NCI-H146 (cell line): Measurements from ENCODE around the gene UNC79.
"Not testable (repeated sequence)": the region's sequence is repeated elsewhere in the genome, so short reads cannot be mapped to it uniquely, and the experiment has no call there.

ENCODE experiments used
- DNase-seq: peaks from one replicate; lab custom pipeline; 2025; lab: John Stamatoyannopoulos, UW

Gene UNC79

DNA sequence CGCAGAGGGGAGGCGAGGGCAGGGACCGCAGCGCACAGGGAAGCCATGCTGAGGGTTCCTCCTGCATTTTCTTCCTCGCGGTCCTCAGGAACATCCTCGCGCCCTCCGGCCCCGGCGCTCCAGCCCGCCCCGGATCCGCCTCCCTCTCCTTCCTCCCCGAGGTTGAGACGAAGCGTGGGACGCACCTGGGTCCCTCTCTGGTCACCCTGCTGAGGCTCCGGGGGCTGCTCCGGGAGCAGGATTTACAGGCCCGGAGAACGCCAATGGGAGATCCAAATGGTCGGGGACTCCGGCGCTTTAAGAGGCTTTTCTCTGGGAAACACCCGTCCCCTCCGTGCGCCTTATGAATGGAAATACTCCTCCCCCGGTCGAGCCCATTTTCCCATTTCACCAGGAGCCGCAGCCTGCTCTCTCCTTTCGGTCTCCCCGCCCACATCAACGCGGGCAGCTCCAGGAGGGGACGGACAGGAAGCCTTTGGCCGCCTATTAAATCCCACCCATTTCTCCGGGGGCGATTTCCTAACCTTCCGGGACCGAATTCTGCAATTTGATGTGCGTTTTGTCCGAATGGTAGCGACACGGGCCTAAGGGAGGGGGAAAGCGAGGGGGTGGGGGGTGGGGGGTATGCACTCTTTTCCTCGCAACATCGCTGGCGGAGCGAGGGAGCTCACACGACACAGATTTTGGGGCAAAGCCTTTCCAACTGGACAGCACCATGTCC, at the start of gene UNC79:
TSS of gene UNC79 (plus strand) at position 625 of the 721 bp plus-strand sequence. CDS start at position 716, 91 bp downstream.
- peak; percentile 87 for DNase-seq

DNA sequence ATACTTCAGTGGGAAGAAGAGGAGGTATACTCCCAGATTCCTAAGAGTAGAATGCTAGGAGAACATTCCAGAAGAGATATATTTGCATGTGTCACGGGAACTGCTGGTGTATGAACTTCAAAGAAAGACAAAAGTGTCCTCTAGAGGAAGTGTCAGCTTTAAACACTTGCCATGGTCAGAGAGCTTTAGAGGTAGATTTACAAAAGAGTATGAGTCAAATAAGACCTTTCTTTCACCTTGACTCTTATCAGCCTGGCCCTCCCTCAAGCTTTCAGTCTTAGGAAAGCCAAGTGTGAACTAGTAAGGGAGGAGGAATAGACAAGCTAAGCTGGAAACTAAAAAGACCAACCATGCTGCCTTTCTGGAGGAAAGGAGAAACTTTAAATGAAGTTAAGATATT, 49.1 kb upstream of the UNC79 start:
- no peak for DNase-seq

DNA sequence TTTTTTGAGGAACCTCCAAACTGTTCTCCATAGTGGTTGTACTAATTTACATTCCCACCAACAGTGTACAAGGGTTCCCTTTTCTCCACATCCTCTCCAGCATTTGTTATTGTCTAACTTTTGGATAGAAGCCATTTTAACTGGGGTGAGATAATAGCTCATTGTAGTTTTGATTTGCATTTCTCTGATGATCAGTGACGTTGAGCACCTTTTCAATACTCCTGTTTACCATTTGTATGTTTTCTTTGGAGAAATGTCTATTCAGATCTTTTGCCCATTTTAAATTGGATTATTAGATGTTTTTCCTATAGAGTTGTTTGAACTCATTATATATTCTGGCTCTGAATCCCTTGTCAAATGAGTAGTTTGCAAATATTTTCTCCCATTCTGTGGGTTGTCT, 46.5 kb upstream of the UNC79 start:
- DNase-seq, result not testable (repeated sequence)

DNA sequence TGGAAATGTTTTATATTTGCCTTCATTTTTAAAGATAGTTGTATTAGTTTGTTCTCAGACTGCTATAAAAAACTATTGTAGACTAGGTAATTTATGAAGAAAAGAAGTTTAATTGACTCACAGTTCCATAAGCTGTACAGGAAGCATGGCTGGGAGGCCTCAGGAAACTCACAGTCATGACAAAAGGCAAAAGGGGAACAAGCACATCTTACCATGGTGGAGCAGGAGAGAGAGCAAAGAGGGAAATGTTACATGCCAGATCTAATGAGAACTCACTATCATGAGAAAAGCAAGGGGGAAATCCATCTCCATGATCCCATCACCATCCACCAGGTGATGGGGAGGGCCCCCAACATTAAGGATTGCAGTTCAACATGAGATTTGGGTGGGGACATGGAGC, 35.5 kb upstream of the UNC79 start:
- no peak for DNase-seq

DNA sequence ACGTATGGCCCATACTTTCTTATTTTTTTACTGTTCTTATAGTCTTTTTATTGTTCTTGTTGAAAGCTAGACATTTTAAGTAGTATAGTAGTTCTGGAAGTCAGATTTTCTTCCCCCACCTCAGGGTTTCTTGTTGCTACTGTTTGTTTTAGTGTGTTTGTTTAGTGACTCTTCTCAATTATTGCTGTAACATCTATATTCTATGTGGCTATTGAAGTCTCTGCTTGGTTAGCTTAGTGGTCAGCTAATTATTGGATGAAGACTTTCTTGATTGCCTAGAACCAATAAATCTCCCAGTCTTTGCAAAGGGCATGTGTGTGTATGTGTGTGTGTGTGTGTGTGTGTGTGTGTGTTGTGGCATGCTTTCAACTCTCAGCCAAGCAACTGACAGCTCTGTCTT, 34.3 kb upstream of the UNC79 start:
- no peak for DNase-seq

DNA sequence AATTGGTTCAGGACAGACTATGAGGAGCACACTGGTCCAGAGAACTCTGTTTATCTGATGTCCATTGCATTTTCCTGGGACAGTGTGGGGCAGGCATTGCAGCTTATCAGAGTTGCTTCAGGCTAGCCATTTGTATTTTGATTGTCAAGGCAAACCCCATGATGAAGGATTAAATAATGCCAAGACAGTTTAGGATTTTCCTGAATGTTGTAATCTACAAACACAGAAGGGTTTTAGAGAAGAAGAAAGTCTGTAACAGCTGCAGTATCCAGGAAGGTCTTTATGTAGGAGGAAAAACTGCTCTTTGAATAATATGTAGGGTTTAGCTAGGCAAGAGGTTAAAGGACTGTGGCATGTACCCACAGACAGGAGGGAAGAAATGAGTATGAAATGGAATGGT, 32.2 kb upstream of the UNC79 start:
- no peak for DNase-seq

DNA sequence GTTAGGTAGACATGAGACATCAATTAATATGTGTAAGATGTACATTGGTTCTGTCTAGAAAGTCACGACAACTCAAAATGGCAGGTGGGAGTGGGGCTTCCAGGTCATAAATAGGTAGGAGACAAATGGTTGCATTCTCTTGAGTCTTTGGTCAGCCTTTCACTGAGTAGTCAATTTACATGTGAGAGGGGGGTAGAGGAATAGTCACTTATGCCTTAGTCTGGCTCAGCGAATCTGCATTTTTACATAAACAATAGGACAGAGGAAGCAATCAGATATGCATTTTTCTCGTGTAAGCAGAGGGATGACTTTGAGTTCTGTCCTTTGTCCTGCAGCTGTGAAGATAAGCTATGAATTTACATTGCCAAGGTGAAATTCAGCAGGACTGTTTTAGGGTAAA, 27.8 kb upstream of the UNC79 start:
- DNase-seq, result no peak

DNA sequence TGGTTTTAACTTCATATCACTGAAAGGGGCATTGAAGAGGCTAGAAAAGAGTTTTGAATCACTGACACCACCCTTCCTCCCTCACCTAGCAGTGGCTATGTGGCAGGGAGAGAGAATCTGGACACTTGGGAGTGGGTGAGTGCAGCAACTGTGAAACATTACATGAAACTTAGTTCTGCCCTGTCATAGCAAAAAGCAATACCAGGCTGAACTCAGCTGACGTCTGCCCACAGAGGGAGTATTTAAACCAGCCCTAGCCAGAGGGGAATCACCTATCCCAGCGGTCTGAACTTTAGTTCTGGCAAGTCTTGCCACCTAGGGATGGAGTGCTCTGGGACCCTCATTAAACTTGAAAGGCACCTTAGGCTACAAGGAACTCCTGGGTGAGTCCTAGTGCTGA, 20.7 kb upstream of the UNC79 start:
- no peak for DNase-seq

DNA sequence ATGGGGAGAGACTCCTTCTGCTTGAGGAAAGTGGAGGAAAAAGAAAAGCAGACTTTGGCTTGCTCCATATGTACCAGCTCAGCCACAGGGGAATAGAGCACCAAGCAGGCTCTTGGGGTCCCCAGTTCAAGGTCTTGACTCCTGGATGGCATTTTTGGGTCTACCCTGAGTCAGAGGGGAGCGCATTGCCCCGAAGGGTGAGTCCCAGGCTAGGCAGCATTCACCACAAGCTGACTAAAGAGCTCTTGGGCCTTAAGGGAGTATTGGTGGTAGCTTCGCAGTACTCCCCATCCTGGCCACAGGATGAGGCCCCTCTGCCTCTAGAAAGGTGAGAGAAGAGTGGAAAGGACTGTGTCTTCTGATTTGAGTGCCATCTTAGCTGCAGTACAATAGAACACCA, 19.8 kb upstream of the UNC79 start:
- DNase-seq, result no peak

DNA sequence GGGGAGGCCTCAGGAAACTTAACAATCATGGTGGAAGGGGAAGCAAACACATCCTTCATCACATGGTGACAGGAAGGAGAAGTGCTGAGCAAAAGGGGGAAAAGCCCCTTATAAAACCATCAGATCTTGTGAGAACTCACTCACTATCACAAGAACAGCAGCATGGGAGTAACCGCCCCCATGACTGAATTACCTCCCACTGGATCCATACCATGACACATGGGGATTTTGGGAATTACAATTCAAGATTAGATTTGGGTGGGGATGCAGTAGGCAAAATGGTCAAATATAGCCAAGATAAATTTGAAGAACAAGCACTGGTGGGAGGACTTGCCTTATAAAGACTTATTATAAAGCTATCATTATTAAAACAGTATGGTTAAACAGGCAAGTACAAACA, 5.6 kb upstream of the UNC79 start:
- DNase-seq, result not testable (repeated sequence)

DNA sequence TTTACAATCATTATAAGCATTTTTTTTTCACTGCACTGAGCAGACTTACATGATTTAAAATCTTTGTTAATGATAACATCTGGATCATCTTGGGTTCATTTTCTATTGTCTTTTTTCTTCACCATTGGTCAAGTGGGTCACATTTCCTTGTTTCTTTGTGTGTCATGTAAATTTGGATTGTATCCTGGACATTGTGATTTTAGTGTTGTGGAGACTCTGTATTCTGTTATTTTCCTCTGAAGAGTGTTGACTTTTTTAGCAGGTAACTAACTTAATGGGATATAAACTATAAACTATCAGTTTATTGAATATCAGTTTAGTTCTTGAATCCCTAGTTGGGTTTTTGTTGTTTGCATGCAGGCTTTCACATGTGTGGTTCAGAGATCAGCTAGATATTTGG, 4.0 kb upstream of the UNC79 start:
- DNase-seq, result no peak

DNA sequence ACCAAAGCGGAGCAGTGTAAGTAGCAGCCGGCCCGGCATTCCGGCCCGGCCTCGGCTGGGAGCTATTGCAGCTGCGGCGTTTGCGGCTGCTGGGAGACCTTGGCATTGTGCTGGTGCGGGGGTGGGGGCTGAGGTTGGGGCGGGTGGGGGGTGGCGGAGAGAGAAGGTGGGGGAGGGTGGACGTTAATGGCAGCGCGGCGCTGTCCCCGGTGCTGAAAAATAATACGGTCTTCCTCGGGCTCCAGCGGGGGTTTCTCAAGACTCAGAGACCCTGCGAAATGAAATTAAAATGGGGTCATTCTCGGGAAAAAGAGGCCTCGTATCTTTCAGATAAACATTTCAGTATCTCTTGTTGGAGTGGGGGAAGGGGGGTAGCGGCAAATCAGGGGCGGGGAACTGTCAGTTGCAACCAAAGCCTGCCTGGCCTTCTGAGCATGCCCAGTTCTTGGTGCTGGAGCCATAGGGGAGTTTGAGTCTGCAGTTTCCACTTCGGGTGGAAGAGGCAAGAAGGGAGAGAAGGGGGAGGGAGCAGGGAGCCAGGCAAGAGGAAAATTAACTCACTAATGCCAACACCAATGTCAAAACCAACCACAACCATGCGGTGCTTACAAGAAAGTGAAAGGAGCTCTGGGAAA, 414 bp downstream of the UNC79 start:
- peak; percentile 76 for DNase-seq

DNA sequence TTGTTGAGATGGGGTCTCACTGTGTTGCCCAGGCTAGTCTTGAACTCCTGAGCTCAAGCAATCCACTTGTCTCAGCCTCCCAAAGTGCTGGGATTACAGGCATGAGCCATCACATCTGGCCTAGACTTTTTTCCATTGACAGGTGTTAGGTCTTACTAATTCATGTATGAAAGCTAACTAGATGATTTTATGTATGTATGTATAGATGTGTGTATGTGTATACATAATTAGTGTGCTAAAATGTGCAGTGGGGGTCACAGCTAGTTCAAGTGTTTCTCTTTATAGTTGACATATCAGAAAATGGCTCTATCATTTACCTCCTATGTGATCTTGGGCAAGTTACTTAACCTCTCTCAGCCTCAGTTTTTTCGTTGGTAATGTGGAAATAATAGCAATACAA, 23.5 kb downstream of the UNC79 start:
- DNase-seq, result no peak

DNA sequence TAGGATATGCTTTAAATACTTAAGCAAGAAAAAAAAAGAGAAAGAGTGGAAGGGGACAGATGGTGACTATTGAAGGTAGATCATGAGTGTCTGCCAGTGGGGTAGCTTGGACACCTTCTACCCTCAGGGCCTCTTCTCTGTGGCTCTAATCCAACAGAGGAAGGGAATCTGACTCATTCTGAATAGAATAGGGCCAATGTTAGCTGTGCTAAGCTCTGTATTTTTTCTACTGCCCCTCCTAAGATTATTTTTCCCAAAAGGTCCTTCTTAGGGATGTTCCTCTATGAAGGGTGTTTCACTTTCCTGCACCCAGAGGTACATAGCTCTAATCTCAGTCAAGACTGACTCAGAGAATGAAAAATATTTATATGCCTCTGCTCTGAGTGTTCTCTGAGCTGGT, 25.6 kb downstream of the UNC79 start:
- DNase-seq, result no peak

DNA sequence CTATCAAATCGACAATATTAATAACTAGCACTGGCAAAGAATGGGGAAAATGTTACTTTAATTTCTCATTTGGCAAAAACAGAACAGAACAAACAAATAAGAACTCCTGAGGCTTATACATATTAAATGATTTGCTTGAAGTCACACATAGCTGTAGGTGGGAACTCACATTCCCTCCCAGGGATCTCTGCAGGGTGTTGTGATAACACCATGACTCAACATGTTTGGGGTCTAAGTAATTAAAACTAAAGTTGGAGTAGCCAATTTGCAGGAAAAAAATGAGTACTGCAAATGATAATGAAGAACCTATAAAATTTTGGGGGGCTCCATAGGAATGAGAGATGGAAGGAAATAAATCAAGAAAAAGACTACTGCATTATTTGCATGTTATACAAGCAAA, 27.5 kb downstream of the UNC79 start:
- DNase-seq, result no peak

DNA sequence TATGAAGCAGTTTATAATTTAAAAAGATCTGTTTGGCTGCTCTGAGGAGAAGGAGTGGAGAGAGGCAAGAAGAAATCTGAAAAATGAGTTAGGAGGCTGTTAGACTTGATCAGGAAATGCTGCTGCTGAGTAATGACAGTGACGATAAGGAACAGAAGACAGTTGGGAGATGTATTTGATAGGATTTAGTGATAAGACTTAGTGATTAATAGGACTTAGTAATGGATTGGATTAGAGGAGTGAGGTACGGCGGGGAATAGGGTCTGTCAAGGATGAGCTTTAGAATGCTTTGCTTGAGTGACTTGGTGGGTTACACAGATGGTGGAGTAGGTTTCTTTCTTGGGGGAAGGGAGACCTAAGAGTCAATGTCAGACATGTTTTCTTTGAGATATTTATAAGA, 31.7 kb downstream of the UNC79 start:
- no peak for DNase-seq

DNA sequence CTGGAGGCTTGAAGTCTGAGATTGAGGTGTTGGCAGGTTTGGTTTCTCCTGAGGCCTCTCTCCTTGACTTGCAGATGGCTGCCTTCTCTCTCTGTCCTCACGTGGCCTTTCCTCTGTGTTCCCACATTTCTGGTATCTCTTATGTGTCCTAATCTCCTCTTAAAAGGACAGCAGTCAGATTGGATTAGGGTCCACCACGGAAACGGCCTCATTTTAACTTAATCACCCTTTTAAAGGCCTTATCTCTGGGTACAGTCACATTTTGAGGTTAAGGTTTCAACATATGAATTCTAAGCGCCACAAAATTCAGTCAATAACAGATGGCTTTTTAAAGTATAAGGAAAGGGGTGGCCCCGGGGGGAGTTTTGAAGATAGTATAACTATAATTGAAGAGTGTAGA, 33.5 kb downstream of the UNC79 start:
- no peak for DNase-seq

DNA sequence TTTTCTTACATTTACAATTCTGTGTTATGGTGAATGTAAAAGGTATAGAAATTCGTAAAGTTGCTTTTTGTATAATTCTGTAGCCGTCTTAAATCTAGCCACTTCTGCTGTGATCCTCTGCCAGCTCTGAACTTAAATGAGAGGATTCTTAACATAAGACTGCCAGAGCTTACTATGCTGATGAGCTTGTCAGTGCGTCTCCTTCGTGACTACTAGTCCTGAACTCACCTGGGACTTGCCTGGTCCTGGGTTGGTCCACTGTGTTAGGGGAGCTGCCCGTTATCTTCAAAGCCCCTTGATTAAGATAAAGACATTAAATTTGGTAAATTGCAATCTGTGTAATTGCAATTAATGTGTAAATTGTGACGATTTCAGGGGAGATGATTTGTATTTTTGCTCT, 44.7 kb downstream of the UNC79 start:
- no peak for DNase-seq

DNA sequence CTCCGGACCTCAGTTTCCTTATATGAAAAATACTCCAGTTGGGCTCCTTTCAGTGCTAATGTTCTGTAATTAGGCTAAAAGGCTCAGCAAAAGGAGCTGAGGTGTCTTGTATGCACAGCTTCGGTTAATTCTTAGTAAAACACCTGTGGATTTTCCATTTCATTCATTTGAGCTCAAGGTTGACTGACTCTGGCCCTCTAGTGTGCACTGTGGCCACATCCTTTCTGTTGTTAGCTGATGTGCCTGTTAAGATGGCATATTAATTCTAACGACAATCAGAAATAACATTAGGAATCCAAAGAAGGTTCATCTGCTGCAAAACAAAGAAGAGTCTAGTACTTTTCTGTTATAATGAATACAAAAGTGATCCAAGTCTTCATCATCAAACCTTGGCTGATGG, 45.6 kb downstream of the UNC79 start:
- DNase-seq, result no peak

DNA sequence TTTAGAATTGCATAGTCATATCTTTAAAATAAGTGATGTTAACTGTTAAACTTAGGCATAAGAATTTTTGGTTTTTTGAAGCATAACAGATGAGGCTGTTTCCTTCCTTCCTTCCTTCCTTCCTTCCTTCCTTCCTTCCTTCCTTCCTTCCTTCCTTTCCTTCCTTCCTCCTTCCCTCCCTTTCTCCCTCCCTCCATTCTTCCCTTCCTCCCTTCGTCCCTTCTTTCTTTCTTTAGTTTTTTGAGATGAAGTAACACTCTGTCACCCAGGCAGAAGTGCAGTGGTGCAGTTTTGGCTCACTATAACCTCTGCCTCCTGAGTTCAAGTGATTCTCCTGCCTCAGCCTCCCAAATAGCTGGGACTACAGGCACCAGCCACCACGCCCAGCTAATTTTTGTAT, 48.3 kb downstream of the UNC79 start:
- DNase-seq, result not testable (repeated sequence)

DNA sequence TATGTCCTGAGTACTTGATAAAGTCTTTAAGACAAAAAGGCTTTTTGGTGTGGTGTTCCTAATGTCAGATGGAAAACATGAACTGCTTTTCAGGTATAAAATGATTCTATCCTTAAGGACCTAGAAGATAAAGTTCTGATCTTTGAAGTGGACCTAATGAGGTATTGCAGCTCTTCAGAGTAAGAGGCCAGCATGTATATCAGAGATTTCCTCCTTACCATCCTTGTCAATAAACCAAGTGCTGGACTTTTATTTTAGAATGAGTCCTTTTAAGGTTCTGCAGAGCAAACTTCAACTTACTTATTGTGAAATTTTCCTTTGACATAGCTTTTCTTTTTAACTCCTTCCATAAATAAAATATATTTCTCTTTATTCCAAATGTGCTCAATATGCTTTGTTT, 50.1 kb downstream of the UNC79 start:
- no peak for DNase-seq

DNA sequence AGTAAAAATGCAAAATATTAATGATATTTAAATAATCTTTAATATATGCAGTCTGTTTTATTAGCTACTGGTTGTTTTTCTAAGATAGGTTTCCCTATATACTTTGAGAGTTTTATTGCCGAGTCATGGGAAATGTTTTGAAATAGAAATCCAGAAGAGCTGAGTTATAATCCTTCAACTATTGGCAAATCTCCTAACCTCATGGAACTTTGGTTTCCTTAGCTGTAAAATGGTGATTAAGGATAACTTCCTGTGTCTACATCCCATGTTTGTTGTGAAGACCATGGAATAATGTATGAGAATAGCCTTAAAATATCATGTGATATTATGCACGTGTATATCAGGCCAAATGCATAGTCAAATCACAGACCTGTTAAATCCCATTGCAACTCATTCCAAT, 51.0 kb downstream of the UNC79 start:
- no peak for DNase-seq

DNA sequence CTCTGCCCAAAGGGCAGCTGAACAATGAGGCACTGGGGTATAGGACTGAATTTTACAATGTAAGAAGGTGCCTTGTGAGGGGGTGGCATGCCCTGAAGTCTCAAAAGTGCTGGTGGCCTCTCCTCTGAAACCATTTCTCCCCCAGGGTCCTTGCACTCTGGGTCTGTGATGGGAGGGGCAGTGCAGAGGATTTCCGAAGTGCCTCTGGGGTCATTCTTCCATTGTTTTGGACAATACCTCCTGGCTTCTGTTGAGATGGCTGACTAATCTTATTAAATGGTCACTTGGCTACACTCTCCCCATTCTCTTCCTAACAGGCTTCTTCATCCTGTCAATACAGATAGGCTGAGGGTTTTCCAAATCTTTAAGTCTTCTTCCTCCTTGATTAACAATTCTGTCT, 59.3 kb downstream of the UNC79 start:
- no peak for DNase-seq

DNA sequence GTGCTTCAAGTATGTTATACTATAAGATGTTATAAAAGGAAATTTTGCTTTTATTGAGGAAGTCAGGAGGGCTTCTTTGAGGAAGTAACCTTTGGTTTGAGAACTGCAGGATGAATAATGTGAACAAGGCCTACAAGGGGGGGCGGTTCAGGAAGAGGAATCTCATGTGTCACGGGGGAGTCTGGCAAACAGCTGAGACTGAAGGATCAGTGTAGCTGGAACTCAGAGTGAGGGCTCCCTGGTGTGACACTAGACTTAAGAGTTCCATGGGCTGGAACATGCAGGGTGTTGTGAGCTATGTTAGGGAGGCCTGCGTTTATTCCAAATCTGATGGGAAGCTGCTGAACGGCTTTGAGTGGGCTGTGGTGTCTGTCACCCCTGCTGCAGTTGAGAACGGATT, 62.3 kb downstream of the UNC79 start:
- no peak for DNase-seq
